ENCODE results near the gene IGSF8. TPM values are rescaled to one million over a fixed set of nuclear protein-coding genes. Genes with fewer than 3 reads are reported as not detected.

IGSF8 gene
- total RNA-seq, 1 experiment from 2014 or later: 18.8 TPM

GRCh38 chr1:160082487-160082886, 15.9 kb downstream of the IGSF8 start:
- Histone ChIP-seq H3K27ac (ENCODE audit: low read length) (no peak overlapping the region), H3K4me1 (ENCODE audit: control insufficient read depth, insufficient read depth, low read length) (no peaks in the 10 kb centered on the region), H3K9me3 (ENCODE audit: control insufficient read depth, insufficient read depth, low read depth, low read length) (no peaks in the 10 kb centered on the region), H3K27me3 (ENCODE audit: control insufficient read depth, insufficient read depth, low read length) (peaks cover 33% of the 10 kb centered on the region), H3K4me3 (ENCODE audit: low read depth in 2 of 2, low read length in 2 of 2) (no peak overlapping the region), H3K36me3 (ENCODE audit: control insufficient read depth, insufficient read depth, low read length) (no peaks in the 10 kb centered on the region)
- intact Hi-C loops (cut with micrococcal nuclease; ENCODE audit: unreplicated experiment) (no loop called here), in situ Hi-C loops (cut with HindIII; ENCODE audit: low pct_unique_long_range_greater_than_20kb, low sequenced_read_pairs) (no loop called here)
- BruUV-seq (replicated peaks): no TSS peak
- CTCF ChIA-PET: interaction anchor here (0.6 to 1.5 kb wide), 4 partner anchors 25 to 154 kb away, joined by 3 to 11 read pairs (median 4); no protein-coding TSS in a partner anchor
- TF ChIP-seq TCF7L2 (IDR thresholded peaks at IDR 0.05; ENCODE audit: low read depth, low read length): no peak
- TF ChIP-seq POLR2AphosphoS5 (IDR thresholded peaks at IDR 0.05; ENCODE audit: low read depth, low read length): no peak
- TF ChIP-seq SIN3A (IDR thresholded peaks at IDR 0.05; ENCODE audit: borderline replicate concordance, insufficient read depth, low read depth, low read length): no peak
- no peak for TF ChIP-seq CTCF (IDR thresholded peaks at IDR 0.05)
- no peak for TF ChIP-seq REST (IDR thresholded peaks at IDR 0.05; ENCODE audit: insufficient read depth in 1 of 2, low read depth in 2 of 2, low read length in 1 of 2)
- no peak for DNase-seq (ENCODE audit: low read depth, low spot score)
- POLR2A ChIA-PET: no interaction called here
- no peak for ATAC-seq

DNA sequence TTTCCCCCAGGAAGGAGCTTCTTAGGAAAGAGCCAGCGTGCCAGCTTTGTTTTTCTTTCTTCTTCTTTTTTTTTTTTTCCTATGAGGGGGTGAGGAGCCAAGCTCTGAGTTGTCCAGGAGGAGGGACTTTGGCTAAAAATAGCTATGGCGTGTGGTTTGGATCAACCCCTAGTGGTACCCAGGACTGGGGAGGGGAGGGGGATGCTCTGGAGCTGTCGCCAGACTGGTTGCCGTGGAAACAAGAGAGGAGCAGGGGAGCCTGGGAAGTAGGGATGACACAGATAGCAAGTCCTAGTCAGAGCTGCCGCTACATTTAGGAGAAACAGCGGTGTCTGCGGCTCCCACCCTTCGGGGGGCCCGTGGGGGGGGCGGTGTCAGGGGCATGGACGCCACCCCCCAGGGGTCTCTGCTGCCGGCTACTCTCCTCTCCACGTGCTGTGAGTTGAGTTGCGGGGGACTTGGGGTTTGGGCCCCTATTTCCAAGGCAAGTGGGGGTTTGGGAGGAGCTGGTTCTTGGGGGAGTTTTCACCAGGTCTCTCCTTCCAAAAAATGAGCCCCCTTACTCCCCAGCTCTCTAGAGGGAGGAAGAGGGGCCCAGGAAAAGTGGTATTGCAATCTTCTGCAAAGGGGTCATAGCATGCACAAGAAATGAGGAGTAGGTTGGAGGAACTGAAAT, 17.0 kb downstream of the IGSF8 start, which contains the start of gene KCNJ9:
Gene KCNJ9, plus strand, starts transcription at position 278 of the 676 bp plus-strand sequence. CDS start 2,493 bp downstream, outside the sequence.
- no peak for DNase-seq (ENCODE audit: low read depth, low spot score)
- in situ Hi-C loops (cut with HindIII; ENCODE audit: low pct_unique_long_range_greater_than_20kb, low sequenced_read_pairs) (no loop called here), intact Hi-C loops (cut with micrococcal nuclease; ENCODE audit: unreplicated experiment) (no loop called here)
- ATAC-seq: no peak
- H3K4me1 ChIP-seq (ENCODE audit: control insufficient read depth, insufficient read depth, low read length): no peaks in the 10 kb centered on the region
- H3K4me3 ChIP-seq (ENCODE audit: low read depth in 2 of 2, low read length in 2 of 2): no peak within 1 kb of the TSS
- peaks cover 33% of the 10 kb centered on the region for H3K27me3 ChIP-seq (ENCODE audit: control insufficient read depth, insufficient read depth, low read length)
- ChIA-PET CTCF (interaction anchor here (0.5 to 1.5 kb wide), 6 partner anchors 9 to 726 kb away, joined by 3 to 6 read pairs (median 4); no protein-coding TSS in a partner anchor), POLR2A (interaction anchor here (0.7 to 1.0 kb wide), 2 partner anchors 22 to 979 kb away, joined by 5 to 9 read pairs; no protein-coding TSS in a partner anchor)
- BruUV-seq (replicated peaks): no TSS peak
- no peaks in the 10 kb centered on the region for H3K9me3 ChIP-seq (ENCODE audit: control insufficient read depth, insufficient read depth, low read depth, low read length)
- no peaks in the 10 kb centered on the region for H3K36me3 ChIP-seq (ENCODE audit: control insufficient read depth, insufficient read depth, low read length)
- TF ChIP-seq POLR2AphosphoS5 (IDR thresholded peaks at IDR 0.05; ENCODE audit: low read depth, low read length) (no peak), SIN3A (IDR thresholded peaks at IDR 0.05; ENCODE audit: borderline replicate concordance, insufficient read depth, low read depth, low read length) (no peak), CTCF (IDR thresholded peaks at IDR 0.05) (no peak), REST (IDR thresholded peaks at IDR 0.05; ENCODE audit: insufficient read depth in 1 of 2, low read depth in 2 of 2, low read length in 1 of 2) (no peak), TCF7L2 (IDR thresholded peaks at IDR 0.05; ENCODE audit: low read depth, low read length) (no peak)
- H3K27ac ChIP-seq (ENCODE audit: low read length): no peak within 1 kb of the TSS
